Astrocyte of the cerebellum (primary cell): ENCODE results near the gene UGDH.
"Not testable (repeated sequence)": the region's sequence is repeated elsewhere in the genome, so short reads cannot be mapped to it uniquely, and the experiment has no call there.

Source experiments
- DNase-seq: peaks from one replicate; pipeline ENCODE4 v3.0.0-alpha.2; 2011; ENCODE audit warnings: low read depth
- H3K4me3 ChIP-seq: 2 replicates; pipeline ENCODE4 v1.5.1; 2011; ENCODE audit warnings: mild to moderate bottlenecking, low read depth, low read length, moderate library complexity
- CTCF ChIP-seq: IDR thresholded peaks from 2 replicates; pipeline ENCODE4 v1.5.1; 2012; ENCODE audit warnings: low read length, low read depth, moderate library complexity, mild to moderate bottlenecking; ENCODE audit errors: missing control alignments
- in situ Hi-C: cut with HindIII; loops from 2 replicates; pipeline ENCODE4 v1.10.0; 2017; ENCODE audit warnings: low sequenced_read_pairs

The UGDH gene

DNA sequence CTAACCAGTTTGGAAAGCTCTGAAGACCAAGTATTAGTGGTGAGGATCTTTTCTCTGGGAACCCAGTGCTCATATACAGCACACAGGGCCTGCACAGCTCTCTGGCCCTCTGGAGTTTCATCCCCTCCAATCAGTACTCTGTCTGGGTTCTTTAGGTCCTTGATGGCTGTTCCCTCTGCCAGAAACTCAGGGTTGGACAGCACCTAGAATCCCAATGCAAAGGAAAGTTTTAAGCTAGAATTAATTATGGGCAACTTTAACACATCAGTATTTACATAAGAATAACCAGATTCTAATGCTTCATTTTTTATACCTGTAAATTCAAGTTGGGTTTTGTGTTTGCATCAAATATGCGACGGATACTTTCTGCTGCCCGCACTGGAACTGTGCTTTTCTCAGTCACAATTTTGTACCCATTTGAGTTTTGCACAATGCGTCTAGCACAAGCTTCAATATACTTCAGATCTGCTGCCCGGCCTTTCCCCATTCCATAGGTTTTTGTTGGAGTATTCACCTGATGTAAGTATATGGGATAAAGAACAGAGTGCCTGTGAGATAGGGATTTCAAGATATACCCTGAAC, 16.8 kb downstream of the UGDH start:
- H3K4me3 ChIP-seq = no peak overlapping the region
- TF ChIP-seq CTCF = no peak
- DNase-seq = no peak
- in situ Hi-C loops = no loop called here

DNA sequence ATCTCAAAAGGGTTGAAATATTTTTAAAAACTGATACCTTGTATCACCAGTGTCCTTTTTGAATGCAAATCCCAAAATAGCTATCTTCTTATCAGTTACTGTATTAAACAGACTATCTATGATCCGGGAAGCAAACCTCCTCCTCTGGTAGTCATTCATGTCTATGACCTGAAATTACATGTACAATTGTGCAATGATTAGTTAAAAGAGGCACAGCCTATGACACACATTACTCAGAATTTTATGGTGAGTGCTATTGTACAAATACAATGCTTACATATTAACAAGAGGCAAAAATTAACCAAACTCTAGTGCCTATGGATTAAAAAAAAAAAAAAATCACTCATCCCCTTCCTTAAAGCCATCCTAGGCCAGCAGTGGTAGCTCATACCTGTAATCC, 21.7 kb downstream of the UGDH start:
- in situ Hi-C loops = loop anchor here (5.0 kb wide), 1 partner anchor 38 kb away; no protein-coding TSS in a partner anchor
- TF ChIP-seq CTCF = no peak
- no peak for DNase-seq
- no peak overlapping the region for H3K4me3 ChIP-seq

GRCh38 chr4:39504538-39504937, 22.7 kb downstream of the UGDH start:
- DNase-seq = no peak
- in situ Hi-C loops = no loop called here
- TF ChIP-seq CTCF = no peak
- no peak overlapping the region for H3K4me3 ChIP-seq

DNA sequence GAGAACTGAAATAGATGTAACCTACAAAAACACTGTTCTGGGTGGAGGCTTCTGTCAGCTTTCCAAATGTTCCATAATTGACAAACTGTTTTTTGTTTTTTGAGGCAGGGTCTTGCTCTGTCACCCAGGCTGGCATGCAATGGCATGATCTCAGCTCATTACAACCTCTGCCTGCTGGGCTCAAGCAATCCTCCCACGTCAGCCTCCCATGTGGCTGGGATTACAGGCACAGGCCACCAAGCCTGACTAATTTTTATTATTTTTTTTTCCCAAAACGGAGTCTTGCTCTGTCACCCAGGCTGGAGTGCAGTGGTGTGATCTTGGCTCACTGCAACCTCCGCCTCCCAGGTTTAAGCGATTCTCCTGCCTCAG, 24.6 kb downstream of the UGDH start:
- DNase-seq, in situ Hi-C loops, H3K4me3 ChIP-seq: not testable (repeated sequence)

GRCh38 chr4:39502019-39502663, 25.1 kb downstream of the UGDH start:
- H3K4me3 ChIP-seq = no peak overlapping the region
- in situ Hi-C loops = no loop called here
- DNase-seq = no peak
- TF ChIP-seq CTCF = no peak

- TF ChIP-seq CTCF = no peak
- in situ Hi-C loops = no loop called here
- no peak overlapping the region for H3K4me3 ChIP-seq
- no peak for DNase-seq
These were observed 28.6 kb downstream of the UGDH start for GRCh38 chr4:39498727-39499020.

GRCh38 chr4:39497909-39498726, 29.1 kb downstream of the UGDH start:
- no peak for TF ChIP-seq CTCF
- no peak overlapping the region for H3K4me3 ChIP-seq
- no peak for DNase-seq
- in situ Hi-C loops = no loop called here
